22Rv1 (cell line): ENCODE results near the gene SYNCRIP.
"Not testable (repeated sequence)": the region's sequence is repeated elsewhere in the genome, so short reads cannot be mapped to it uniquely, and the experiment has no call there.

ENCODE experiments used
- CTCF ChIP-seq: fragments of 450-650 bp; IDR thresholded peaks from 2 replicates; pipeline ENCODE4 v1.5.1; 2017; ENCODE audit warnings: mild to moderate bottlenecking
- ZFX ChIP-seq: fragments of 450-650 bp; IDR thresholded peaks from 2 replicates; pipeline ENCODE4 v1.6.1; 2017; ENCODE audit warnings: antibody characterized with exemption, borderline replicate concordance

- not testable (repeated sequence) for TF ChIP-seq CTCF, ZFX
Observed at GRCh38 chr6:85631117-85631516, 11.6 kb downstream of the SYNCRIP start.
